Pulmonary artery endothelial cell (primary cell): ENCODE measurements around the gene ALAS1. TPM values are rescaled to one million over a fixed set of nuclear protein-coding genes. Genes with fewer than 3 reads are reported as not detected.
"Not testable (repeated sequence)": the region's sequence is repeated elsewhere in the genome, so short reads cannot be mapped to it uniquely, and the experiment has no call there.

Experiments
- DNase-seq: peaks from one replicate; pipeline ENCODE4 v3.0.0-alpha.2; 2011; ENCODE audit warnings: low read depth, low spot score
- total RNA-seq: library from RNA; depleted of rRNA; stranded (reverse); fragments of >200 nt; gene quantifications from 2 replicates; pipeline ENCODE4 v1.2.3, GENCODE V29; 2014

The ALAS1 gene
- total RNA-seq, result 44.6 and 58.4 TPM in 2 replicates

- DNase-seq, result no peak
Observed at GRCh38 chr3:52197842-52198625, at the start of gene ALAS1. TSS of gene ALAS1 (plus strand) at chr3:52198160. CDS start at chr3:52199242, 1,082 bp downstream.

GRCh38 chr3:52149021-52149420 is 48.9 kb upstream of the ALAS1 start:
- no peak for DNase-seq

- no peak for DNase-seq
Observed at GRCh38 chr3:52149726-52150125, 48.2 kb upstream of the ALAS1 start.

- DNase-seq, result no peak
Observed at GRCh38 chr3:52150357-52150756, 47.6 kb upstream of the ALAS1 start.

- DNase-seq, result no peak
Observed at GRCh38 chr3:52150860-52151259, 47.1 kb upstream of the ALAS1 start.

GRCh38 chr3:52151991-52152390 is 46.0 kb upstream of the ALAS1 start:
- not testable (repeated sequence) for DNase-seq

GRCh38 chr3:52153389-52154096 is 44.4 kb upstream of the ALAS1 start:
- DNase-seq, result no peak

- DNase-seq, result peak; percentile 93
Observed at GRCh38 chr3:52154135-52155094, 43.5 kb upstream of the ALAS1 start, which contains the start of gene POC1A. TSS of gene POC1A (minus strand) at chr3:52154423. CDS start at chr3:52154372, 51 bp downstream.

- no peak for DNase-seq
Observed at GRCh38 chr3:52155912-52156311, 42.0 kb upstream of the ALAS1 start.

- no peak for DNase-seq
Observed at GRCh38 chr3:52159503-52159902, 38.5 kb upstream of the ALAS1 start.

- no peak for DNase-seq
Observed at GRCh38 chr3:52162250-52162872, 35.6 kb upstream of the ALAS1 start.

- DNase-seq, result no peak
Observed at GRCh38 chr3:52167240-52167639, 30.7 kb upstream of the ALAS1 start.

- not testable (repeated sequence) for DNase-seq
Observed at GRCh38 chr3:52170217-52170616, 27.7 kb upstream of the ALAS1 start.

- no peak for DNase-seq
Observed at GRCh38 chr3:52171514-52172261, 26.3 kb upstream of the ALAS1 start.

GRCh38 chr3:52172262-52172757 is 25.6 kb upstream of the ALAS1 start:
- no peak for DNase-seq

- DNase-seq, result no peak
Observed at GRCh38 chr3:52173101-52173500, 24.9 kb upstream of the ALAS1 start.

- DNase-seq, result no peak
Observed at GRCh38 chr3:52174896-52175295, 23.1 kb upstream of the ALAS1 start.

GRCh38 chr3:52175416-52176179 is 22.4 kb upstream of the ALAS1 start:
- DNase-seq, result no peak

- DNase-seq, result no peak
Observed at GRCh38 chr3:52176180-52176752, 21.7 kb upstream of the ALAS1 start.
